ENCODE data around the gene LGALS13.

DNA sequence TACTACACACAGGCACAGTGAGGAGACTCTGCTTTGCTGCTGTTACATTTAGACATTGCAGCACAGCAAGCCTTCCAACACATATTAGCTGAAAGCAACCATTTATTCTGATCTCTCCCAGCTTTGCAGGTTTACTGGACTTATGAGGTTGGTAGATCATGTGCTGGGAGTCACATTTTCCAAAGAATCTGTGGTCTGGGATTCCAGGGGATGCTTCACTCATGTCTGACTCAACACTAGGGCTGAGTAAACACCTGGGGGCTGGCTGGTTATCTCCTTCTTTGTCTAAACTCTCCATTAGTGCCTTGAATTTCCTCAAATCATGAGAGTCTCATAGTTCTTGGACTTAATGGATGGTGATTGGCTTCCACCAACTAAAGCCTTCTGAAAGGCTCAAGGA, 5.4 kb upstream of the LGALS13 start:
- TF ChIP-seq, protein P1, sequence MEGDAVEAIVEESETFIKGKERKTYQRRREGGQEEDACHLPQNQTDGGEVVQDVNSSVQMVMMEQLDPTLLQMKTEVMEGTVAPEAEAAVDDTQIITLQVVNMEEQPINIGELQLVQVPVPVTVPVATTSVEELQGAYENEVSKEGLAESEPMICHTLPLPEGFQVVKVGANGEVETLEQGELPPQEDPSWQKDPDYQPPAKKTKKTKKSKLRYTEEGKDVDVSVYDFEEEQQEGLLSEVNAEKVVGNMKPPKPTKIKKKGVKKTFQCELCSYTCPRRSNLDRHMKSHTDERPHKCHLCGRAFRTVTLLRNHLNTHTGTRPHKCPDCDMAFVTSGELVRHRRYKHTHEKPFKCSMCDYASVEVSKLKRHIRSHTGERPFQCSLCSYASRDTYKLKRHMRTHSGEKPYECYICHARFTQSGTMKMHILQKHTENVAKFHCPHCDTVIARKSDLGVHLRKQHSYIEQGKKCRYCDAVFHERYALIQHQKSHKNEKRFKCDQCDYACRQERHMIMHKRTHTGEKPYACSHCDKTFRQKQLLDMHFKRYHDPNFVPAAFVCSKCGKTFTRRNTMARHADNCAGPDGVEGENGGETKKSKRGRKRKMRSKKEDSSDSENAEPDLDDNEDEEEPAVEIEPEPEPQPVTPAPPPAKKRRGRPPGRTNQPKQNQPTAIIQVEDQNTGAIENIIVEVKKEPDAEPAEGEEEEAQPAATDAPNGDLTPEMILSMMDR (IDR thresholded peaks at IDR 0.05) = no peak
- no peak for TF ChIP-seq POLR2A (IDR thresholded peaks at IDR 0.05)

Measured in thyroid gland (tissue), 4 donors.